IMR-90 (cell line): ENCODE data around the gene MARK4. TPM values are rescaled to one million over a fixed set of nuclear protein-coding genes. Genes with fewer than 3 reads are reported as not detected.

Source experiments
- ATAC-seq: fragments of 200-7000 bp; cut with Tn5 transposase; 2 replicates; pipeline ENCODE4 v1.9.1; 2020; ENCODE audit warnings: low read depth, mild to moderate bottlenecking, moderate library complexity
- BruUV-seq: library from RNA; stranded (reverse); fragments of 400-500 nt; replicated peaks from 2 replicates; lab custom pipeline; 2021; lab: Mats Ljungman, UMichigan
- CTCF ChIA-PET: fragments of 300-600 bp; formaldehyde crosslinking; extraction: SDS; loops from one replicate; lab custom pipeline; 2021; ENCODE audit warnings: antibody characterized with exemption; lab: Yijun Ruan, JAX
- POLR2A ChIA-PET: fragments of 300-600 bp; sonication (Branson Sonifier 250); formaldehyde crosslinking; loops from one replicate; lab custom pipeline; 2022; ENCODE audit warnings: antibody characterized with exemption; ENCODE audit not compliant: unreplicated experiment; lab: Charles Lee
- DNase-seq: peaks from one replicate; pipeline ENCODE4 v3.0.0; 2013
- H2AFZ ChIP-seq: replicated peaks from 2 replicates; pipeline ENCODE3; 2013; ENCODE audit warnings: low read length, mild to moderate bottlenecking; ENCODE audit not compliant: poor library complexity
- H2AK5ac ChIP-seq: 2 replicates; pipeline ENCODE4 v1.6.1; 2013; ENCODE audit warnings: low read depth, low read length, inconsistent platforms
- H2AK9ac ChIP-seq: replicated peaks from 2 replicates; pipeline ENCODE3; 2013; ENCODE audit warnings: mild to moderate bottlenecking, low read depth, low read length, moderate library complexity; ENCODE audit not compliant: poor library complexity
- H2BK120ac ChIP-seq: 2 replicates; pipeline ENCODE4 v1.6.1; 2013; ENCODE audit warnings: low read depth, low read length, inconsistent platforms
- H2BK15ac ChIP-seq: 3 replicates; pipeline ENCODE4 v1.6.1; 2013; ENCODE audit warnings: low read depth, low read length, inconsistent platforms
- H2BK20ac ChIP-seq: 2 replicates; pipeline ENCODE4 v1.6.1; 2013; ENCODE audit warnings: low read depth, mild to moderate bottlenecking, inconsistent platforms, low read length, moderate library complexity
- H2BK5ac ChIP-seq: 2 replicates; pipeline ENCODE4 v1.6.1; 2013; ENCODE audit warnings: mild to moderate bottlenecking, low read depth, low read length, inconsistent platforms; ENCODE audit not compliant: poor library complexity, severe bottlenecking
- H3K14ac ChIP-seq: replicated peaks from 2 replicates; pipeline ENCODE4 v1.6.1; 2013; ENCODE audit warnings: low read depth, low read length, inconsistent platforms
- H3K18ac ChIP-seq: 2 replicates; pipeline ENCODE4 v1.6.1; 2013; ENCODE audit warnings: low read depth, low read length, control low read depth
- H3K23ac ChIP-seq: 2 replicates; pipeline ENCODE4 v1.6.1; 2013; ENCODE audit warnings: low read depth, low read length, inconsistent platforms
- H3K27ac ChIP-seq: 2 replicates; pipeline ENCODE4 v1.5.1; 2013; ENCODE audit warnings: mild to moderate bottlenecking, control low read depth, low read length; ENCODE audit not compliant: insufficient read depth
- H3K27me3 ChIP-seq: 2 replicates; pipeline ENCODE4 v1.6.1; 2013; ENCODE audit warnings: low read length; ENCODE audit not compliant: control insufficient read depth, insufficient read depth
- H3K36me3 ChIP-seq: 2 replicates; pipeline ENCODE4 v1.6.1; 2013; ENCODE audit warnings: low read length, mixed read lengths; ENCODE audit not compliant: control insufficient read depth, insufficient read depth
- H3K4ac ChIP-seq: 2 replicates; pipeline ENCODE4 v1.6.1; 2013; ENCODE audit warnings: low read depth, low read length, inconsistent platforms
- H3K4me1 ChIP-seq: 2 replicates; pipeline ENCODE4 v1.6.1; 2013; ENCODE audit warnings: low read length, mixed read lengths; ENCODE audit not compliant: control insufficient read depth, insufficient read depth
- H3K4me2 ChIP-seq: 2 replicates; pipeline ENCODE4 v1.6.1; 2013; ENCODE audit warnings: low read depth, mild to moderate bottlenecking, control low read depth, low read length, moderate library complexity
- H3K4me3 ChIP-seq: 2 replicates; pipeline ENCODE4 v1.5.1; 2013; ENCODE audit warnings: low read depth, mild to moderate bottlenecking, control low read depth, low read length, moderate library complexity; ENCODE audit not compliant: insufficient read depth
- H3K56ac ChIP-seq: 2 replicates; pipeline ENCODE4 v1.6.1; 2013; ENCODE audit warnings: low read length, inconsistent platforms; ENCODE audit not compliant: insufficient read depth; ENCODE audit errors: extremely low read depth
- H3K79me1 ChIP-seq, 2 experiments: 2 replicates each; pipeline ENCODE4 v1.6.1; 2013; ENCODE audit warnings: low read length in 2 of 2, inconsistent platforms in 1 of 2, low read depth in 1 of 2
- H3K9ac ChIP-seq: 2 replicates; pipeline ENCODE4 v1.6.1; 2013; ENCODE audit warnings: low read depth, low read length, control low read depth
- H3K9me1 ChIP-seq: 2 replicates; pipeline ENCODE4 v1.6.1; 2013; ENCODE audit warnings: low read length, inconsistent platforms; ENCODE audit not compliant: insufficient read depth
- H3K9me3 ChIP-seq: 2 replicates; pipeline ENCODE4 v1.6.1; 2013; ENCODE audit warnings: low read length; ENCODE audit not compliant: control insufficient read depth, insufficient read depth
- H4K20me1 ChIP-seq: 2 replicates; pipeline ENCODE4 v1.6.1; 2013; ENCODE audit warnings: low read length, inconsistent platforms; ENCODE audit not compliant: insufficient read depth
- H4K5ac ChIP-seq: 2 replicates; pipeline ENCODE4 v1.6.1; 2013; ENCODE audit warnings: mild to moderate bottlenecking, low read depth, low read length, control low read depth
- H4K8ac ChIP-seq, 2 experiments: 2 replicates each; pipeline ENCODE4 v1.6.1; 2013; ENCODE audit warnings: low read depth in 2 of 2, low read length in 2 of 2, control low read depth in 1 of 2, inconsistent platforms in 1 of 2
- H4K91ac ChIP-seq: 2 replicates; pipeline ENCODE4 v1.6.1; 2013; ENCODE audit warnings: low read depth, low read length, inconsistent platforms; ENCODE audit not compliant: insufficient read depth
- CEBPB ChIP-seq: IDR thresholded peaks from 2 replicates; pipeline ENCODE4 v1.6.1; 2012; ENCODE audit warnings: low read depth, low read length, improper control_type of control experiment
- NFE2L2 ChIP-seq: fragments of 150-350 bp; IDR thresholded peaks from 2 replicates; pipeline ENCODE4 v1.6.1; 2016; ENCODE audit warnings: low read depth, mild to moderate bottlenecking, low read length
- RAD21 ChIP-seq: IDR thresholded peaks from 2 replicates; pipeline ENCODE4 v1.6.1; 2012; ENCODE audit warnings: low read length, improper control_type of control experiment
- WGBS, 2 experiments: methylation state at CpG; one replicate each; pipeline versions ENCODE4 v1.1.5 to v1.1.7; 2013; ENCODE audit warnings: missing lambda C conversion rate in 2 of 2; ENCODE audit not compliant: insufficient read length in 1 of 2; ENCODE audit errors: extremely low coverage in 2 of 2; 5-methylcytosine and 5-hydroxymethylcytosine counted together
- dilution Hi-C: fragments of 300-500 bp; cut with HindIII; formaldehyde crosslinking; loops from one replicate; pipeline ENCODE4 v1.14.3; 2018; ENCODE audit warnings: low sequenced_read_pairs; ENCODE audit not compliant: unreplicated experiment
- in situ Hi-C: fragments of 300-500 bp; cut with MboI; formaldehyde crosslinking; loops from 3 replicates; pipeline ENCODE4 v1.14.3; 2019; ENCODE audit warnings: low sequenced_read_pairs, inconsistent platforms, mixed read lengths
- intact Hi-C: fragments of 100-400 bp; cut with micrococcal nuclease; formaldehyde crosslinking; loops from 2 replicates; pipeline ENCODE4 v1.10.0; 2022
- polyA plus RNA-seq, 3 experiments: library from polyadenylated mRNA; depleted of rRNA; stranded (reverse); fragments of >200 nt; gene quantifications; 2 replicates each; pipeline ENCODE4 v1.2.3, GENCODE V29; 2012; ENCODE audit warnings: low replicate concordance in 1 of 3
- total RNA-seq: library from RNA; depleted of rRNA; stranded (reverse); fragments of >200 nt; gene quantifications from 2 replicates; pipeline ENCODE4 v1.2.3, GENCODE V29; 2012

Gene MARK4
- total and polyA plus RNA-seq, 2 of the 4 experiments (the other 2 are of a cell fraction): 11.3 to 20.7 TPM

DNA sequence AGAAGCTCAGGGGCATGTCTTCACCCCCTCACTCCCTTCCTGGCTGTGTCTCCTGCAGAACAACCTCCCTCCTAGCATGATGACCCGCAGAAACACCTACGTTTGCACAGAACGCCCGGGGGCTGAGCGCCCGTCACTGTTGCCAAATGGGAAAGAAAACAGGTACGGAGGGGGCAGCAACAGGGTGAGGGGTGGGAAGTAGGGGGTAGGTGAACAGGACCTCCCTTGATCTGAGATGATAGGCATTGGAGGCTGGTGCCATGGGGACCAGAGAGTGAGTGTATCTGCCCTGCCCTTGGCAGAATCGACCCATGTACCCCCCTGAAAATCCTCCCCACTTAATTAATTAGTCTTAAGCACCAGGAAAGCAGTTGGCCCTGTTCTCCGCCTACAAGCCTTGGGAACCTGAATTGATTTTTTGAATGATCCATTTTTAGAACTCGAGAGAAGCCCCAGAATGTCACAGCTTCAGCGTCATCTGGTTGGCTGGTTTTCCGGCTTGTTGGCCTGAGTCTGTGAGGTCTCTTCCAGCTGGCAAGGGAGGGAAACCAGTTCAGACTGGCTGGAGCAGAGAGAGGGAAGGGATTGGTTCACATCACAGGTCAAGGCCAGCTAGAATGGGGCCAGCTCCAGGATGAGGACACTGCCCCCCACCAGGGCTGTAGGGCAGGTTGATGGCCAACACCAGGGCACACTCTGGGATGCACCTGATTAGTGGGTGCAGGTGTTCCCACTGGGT lies 43.4 kb downstream of the MARK4 start:
- in situ Hi-C loops: no loop called here
- Histone ChIP-seq H3K4me3 (no peak overlapping the region), H2AK9ac (peak overlapping the region; percentile 47), H2BK20ac (no peak overlapping the region), H3K27me3 (no peaks in the 10 kb centered on the region), H3K36me3 (peaks cover 48% of the 10 kb centered on the region), H2AK5ac (no peak overlapping the region), H3K23ac (no peak overlapping the region), H2BK5ac (no peak overlapping the region), H3K9me1 (no peaks in the 10 kb centered on the region; the same call in 1 of the 2 replicates), H3K9me3 (no peaks in the 10 kb centered on the region; the same call in 1 of the 2 replicates), H3K4me1 (no peaks in the 10 kb centered on the region), H2BK15ac (no peak overlapping the region), H4K8ac (no peak overlapping the region), H3K27ac (no peak overlapping the region), H3K14ac (no peak overlapping the region), H3K4ac (no peak overlapping the region), H3K18ac (no peak overlapping the region), H3K79me1 (no peaks in the 10 kb centered on the region), H3K4me2 (no peak overlapping the region), H4K91ac (no peak overlapping the region), H3K9ac (no peak overlapping the region), H3K56ac (no peak overlapping the region), H4K20me1 (no peaks in the 10 kb centered on the region), H4K5ac (no peak overlapping the region), H2AFZ (no peak overlapping the region), H2BK120ac (no peak overlapping the region)
- ChIA-PET POLR2A (no interaction called here), CTCF (interaction anchor here (0.7 kb wide), 1 partner anchor 46 kb away, joined by 4 read pairs; no protein-coding TSS in a partner anchor)
- DNase-seq (no peak), ATAC-seq (no peak)
- no peak for TF ChIP-seq RAD21
- no peak for TF ChIP-seq CEBPB
- no peak for TF ChIP-seq NFE2L2
- intact Hi-C loops: no loop called here
- WGBS, 2 experiments: 80% methylated on average over 2 of the region's 12 CpGs; no CpG with 5 or more reads in 1 of the 2 experiments
- BruUV-seq: no TSS peak
- dilution Hi-C loops: no loop called here
